HG02885 (cell line): ENCODE data around the gene ETS1.

Source experiments
- ATAC-seq: cut with Tn5 transposase; IDR thresholded peaks from one replicate; pipeline ENCODE4 v1.9.1; 2021; ENCODE audit warnings: mild to moderate bottlenecking; ENCODE audit not compliant: unreplicated experiment, poor library complexity

The ETS1 gene

DNA sequence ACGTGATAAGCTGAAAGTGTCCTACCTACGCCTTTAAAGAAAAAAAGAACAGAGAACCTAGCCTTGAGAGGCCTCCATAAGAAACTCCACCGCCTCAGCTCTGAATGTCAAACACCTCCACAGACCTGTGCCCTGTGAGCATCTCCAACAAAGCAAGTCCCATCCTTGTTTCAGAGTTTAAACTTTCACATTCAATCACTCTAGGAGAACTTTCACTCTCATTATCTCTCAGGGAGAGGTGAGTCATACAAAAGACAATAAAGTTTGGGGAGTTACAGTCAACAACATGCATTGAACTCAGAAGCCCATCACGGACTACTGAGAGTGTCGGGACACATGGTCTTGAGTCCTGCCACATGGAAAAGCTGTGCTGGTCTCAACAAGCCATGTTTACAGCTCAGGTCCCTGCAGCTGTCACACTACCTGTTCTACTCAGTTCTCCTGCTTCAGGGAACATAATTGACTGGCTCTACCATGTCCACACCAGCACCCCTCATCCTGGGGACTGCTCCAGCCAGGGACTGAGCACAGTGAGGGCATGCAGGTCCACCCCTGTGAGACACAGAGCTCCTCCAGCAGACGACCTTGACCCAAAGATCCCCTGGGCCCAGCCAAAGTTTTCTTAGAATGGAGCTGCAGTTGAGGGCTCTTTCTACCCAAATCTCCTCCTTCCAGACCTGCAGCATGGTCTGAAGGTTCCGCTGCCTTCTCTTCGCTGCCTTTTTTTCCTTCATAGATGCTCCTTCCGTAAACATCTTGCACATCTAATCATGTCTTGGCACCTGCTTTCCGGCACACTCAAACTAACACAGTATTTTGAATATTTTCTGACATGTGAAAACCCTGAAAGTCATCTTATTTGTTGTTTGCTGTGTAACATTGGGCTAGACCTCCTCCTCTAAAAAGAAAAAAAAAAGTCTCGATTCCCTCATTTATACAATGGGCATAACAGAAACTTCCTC is 114.9 kb downstream of the ETS1 start:
- peak; percentile 62 for ATAC-seq

DNA sequence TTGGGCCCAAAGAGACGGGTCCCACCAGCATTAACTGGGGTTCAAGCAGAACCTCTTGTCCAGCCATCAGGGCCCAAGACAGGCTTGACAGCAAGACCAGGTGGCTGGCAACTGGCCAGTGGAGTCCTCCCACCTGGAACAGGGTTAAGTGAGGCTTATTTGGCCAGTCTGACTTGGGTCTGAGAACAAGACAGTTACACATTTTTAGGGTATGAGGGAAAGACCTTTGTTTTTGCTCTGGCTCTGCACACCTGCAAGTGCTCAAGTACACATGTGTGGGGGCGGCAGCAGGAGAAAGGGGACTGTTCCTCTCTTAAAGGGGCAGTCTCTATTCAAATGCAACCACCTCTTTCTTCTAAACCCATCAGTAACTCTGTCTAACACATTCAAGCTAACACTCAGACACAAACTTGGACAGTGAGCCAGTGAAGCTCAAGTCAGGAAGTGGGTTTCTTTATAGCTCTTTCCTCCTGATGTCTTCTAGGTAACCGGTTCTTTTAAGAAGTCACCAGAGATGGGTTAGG is 116.2 kb downstream of the ETS1 start:
- ATAC-seq, result peak; percentile 54

DNA sequence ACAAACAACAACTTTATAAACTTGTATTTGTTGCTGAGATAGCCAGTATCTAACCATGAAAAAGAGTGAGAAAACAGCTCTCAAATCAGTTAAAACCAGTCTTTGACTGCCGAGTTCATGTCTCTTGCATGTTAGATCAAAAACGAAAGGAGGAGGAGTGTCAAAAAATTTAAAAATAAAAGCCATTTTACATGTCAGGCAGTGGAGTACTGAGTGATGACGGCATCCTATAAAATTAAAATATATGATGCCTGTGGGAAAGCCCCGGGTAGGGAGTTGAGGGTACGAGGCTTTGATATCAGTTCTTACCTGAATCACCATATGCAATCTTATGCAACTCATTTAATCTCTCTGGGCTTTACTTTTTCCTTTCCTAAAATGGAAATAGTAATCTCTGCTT is 117.3 kb downstream of the ETS1 start:
- no peak for ATAC-seq

DNA sequence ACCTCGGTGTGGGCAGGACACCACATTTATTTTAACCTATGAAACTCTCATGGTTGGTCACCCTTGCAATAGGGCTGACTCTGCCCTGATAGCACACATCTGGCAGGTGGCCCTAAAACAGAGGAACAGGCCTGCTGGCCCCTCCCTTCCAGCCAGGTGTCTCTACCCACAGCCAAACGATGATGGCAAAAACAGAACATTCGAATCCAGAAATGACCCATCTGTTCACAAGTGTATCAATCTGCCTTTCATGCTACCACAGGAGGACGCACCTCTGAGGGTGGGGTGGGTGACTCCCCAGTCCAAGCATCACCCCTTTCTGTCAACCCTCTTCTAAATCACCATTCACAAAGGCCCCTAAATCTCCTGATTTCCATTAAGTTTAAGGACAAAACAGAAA is 118.1 kb downstream of the ETS1 start:
- ATAC-seq, result peak; percentile 53

DNA sequence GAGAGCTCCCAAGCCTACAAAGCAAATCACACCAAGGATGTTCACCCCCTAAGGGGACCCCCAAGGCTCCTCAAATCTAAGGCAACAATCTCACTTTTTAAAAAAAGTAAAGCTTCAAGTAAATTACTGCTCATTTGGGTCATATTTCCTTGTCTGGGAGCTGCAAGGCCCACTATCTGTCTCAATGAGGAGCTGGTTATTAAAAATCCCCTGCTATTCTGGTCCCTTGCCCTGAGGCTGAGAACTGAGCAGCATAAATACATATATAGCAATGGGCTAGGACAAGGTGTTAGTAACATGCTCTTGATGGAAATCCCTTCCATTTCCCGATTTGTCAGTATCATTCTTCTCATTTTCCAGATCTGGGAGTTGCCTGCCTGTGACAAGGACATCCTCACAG is 119.2 kb downstream of the ETS1 start:
- no peak for ATAC-seq

DNA sequence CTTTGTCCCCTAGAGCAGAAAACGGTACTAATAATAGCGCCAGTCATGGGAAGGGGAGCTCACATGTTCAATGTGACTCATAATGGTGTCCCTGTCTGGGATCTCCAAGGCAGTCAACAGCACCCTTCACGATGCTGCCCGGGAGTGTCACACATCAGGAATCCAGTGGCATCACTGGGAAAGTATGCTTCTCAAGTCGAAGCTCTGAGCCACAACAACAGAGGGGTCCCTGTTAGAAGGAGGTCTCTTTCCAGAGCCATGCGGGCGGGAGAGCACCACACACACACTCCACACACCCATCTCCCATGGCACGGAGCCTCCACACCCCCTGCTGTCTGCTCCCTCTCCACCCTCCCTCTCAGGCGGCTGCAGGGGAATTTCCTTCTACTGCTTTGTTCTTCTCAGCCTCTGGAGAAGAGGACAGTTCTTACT is 119.7 kb downstream of the ETS1 start:
- ATAC-seq, result no peak

DNA sequence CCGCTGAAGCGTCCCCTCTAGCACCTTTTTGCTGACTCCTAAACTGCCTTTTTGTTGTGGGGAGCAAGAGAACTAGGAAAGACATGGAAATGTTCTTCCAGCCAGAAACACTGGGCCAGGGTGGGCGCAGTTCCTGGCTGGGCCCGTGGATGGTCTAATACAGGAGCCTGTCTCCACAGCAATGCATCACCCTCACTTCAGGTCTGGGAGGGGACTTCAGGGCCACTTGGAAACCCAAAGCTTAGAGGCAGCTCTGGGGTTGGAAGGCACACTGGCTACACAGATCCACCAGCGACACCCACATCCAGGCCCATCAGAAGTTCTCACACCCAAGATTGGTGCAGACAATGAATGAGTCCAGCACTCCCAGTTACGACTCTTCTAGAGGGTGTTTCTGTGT is 120.3 kb downstream of the ETS1 start:
- ATAC-seq, result no peak

DNA sequence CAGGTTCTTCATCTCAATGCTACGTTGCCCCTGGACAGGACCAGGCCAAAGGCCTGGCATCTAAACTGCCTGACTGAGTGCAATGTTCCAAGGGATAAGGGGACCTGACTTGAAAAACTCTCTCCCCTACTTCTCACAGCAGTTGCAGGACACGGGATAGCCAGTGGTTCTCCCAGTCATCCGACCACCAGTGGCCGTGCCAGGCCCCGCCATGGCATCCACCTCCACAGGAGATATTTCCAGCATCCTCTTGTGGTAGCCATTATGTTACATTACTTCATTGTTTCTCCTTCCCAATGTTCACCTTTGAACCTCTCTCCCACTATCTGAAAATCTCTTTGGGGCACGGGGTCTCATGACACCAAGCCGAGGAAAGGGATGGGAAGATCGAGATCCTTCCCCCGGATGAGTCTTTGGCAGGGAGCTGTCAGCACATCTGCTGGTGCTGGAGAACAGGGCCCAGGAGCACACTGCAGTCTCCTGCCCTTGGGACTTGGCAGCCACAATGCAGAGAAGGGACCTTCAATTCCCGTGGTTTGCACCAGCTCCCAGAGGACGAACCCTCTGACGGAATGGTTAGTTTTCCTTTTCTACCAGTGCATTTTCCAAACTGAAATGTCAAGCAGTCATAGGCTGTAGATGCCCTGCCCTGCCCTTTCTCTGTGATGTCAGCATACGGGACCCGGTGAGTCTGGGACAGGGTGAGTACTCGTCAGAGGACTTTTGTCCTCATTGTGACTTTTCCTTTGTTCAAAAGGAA is 121.2 kb downstream of the ETS1 start:
- ATAC-seq, result no peak

DNA sequence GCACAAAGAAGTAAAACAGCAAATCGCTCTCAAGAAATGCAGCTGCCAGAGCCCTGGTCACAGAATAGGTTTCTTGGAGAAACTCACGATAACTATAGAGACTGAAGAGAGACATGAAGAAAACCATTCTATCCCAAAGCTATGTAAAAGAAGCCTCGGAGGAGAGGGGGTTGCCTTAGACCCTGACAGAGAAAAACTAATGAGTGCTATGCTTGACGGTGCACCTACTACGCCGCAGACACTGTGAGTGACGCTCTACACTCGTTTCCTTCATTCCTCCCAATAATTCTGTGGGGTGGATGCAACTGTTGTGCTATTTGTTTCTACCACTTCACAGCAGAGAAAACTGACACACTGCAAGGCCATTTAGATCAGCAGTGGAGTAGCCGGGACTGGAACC is 121.8 kb downstream of the ETS1 start:
- ATAC-seq, result no peak

DNA sequence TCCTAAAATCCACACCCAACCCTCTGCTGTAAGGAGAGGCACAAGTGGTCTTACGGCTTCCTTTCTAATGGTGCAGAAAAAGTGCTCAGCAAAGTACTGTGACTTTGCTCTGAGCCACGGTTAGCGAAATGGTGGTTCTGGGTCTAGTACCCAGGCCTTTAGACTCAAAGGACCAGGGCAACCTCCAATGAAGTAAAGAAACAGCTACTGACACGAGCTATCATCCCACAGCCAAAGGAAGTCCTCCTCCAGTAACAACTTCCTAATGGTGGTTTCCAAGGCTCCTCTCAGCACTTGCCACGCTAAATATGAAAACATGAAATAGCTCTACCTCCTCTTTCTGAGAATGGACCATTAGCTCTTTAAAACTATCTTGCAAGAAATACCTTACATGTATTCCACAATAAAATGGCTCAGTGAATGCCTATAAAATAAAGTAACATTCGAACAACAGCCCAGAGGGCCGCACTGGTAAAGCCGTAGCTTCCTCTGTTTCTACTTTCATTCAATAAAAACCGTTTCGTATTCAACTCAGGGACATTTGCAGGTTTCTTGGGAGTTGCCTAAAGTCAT is 122.4 kb downstream of the ETS1 start:
- no peak for ATAC-seq

DNA sequence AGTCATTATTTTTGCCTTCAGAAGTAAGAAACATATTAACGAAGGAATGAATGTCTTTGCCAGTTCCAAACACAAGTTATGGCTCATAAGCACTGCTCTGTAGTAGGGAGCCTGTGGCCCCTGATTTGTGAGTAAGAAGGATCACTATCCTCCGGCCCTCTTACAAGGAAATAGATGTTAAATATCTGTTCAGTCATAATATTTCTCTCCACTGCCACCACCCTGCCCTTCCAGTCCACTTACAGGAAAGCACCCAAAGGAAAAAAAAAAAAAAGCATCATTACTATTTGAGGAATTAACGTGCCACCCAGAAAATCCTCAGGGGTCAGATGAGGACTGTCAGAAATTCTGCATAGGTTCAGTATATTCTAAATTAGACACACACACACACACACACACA is 123.4 kb downstream of the ETS1 start:
- ATAC-seq, result no peak

DNA sequence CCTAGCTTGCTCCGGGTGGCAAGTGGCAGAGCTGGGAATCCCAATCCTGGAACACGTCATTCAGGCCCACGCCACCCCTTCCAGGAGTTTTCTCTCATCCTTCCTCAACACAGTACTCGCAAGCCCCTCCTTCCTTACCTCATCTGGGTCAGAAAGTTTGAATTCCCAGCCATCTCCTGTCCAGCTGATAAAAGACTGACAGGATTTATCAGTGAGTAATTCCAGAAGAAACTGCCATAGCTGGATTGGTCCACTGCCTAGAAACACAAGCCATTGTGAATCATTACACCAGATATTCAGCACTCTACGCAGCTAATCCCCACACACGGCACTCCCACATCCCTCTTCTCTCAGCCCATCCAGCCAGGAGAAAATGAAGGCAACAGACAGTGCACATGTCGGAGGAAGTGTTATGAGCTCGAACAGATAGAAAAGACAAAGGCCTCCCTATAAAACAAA is 124.0 kb downstream of the ETS1 start:
- ATAC-seq, result no peak

DNA sequence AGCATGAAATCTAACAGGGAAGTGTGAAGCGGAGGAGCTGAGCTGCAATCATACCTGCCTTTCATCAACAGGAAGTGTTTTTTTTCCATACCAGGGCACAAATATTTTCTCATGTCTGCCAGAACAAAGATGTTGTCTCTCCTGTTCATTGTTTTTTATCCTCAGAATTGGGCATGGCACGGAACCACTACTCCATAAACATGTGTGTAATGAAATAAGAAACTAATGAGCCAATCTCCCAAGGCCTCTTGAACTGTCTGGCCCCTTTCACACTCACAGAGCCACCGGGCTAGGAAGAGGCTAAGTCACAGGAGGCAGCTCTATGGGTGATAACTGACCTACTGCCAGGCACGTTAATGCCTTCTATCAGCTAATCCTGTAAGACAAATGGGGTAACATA is 124.4 kb downstream of the ETS1 start:
- ATAC-seq, result no peak

DNA sequence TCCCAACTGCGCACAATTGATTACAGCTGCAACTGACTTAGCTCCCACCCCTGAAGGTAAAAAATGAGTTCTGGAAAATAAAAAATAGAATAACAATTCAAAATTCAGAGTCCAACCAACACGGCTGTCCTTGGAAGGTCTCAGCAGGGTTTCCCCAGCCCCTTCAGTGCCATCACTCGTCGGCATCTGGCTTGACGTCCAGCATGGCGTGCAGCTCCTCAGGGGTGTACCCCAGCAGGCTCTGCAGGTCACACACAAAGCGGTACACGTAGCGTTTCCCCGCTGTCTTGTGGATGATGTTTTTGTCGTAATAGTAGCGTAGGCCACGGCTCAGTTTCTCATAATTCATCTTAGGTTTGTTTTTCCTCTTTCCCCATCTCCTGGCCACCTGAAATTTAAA is 125.2 kb downstream of the ETS1 start:
- ATAC-seq, result no peak

DNA sequence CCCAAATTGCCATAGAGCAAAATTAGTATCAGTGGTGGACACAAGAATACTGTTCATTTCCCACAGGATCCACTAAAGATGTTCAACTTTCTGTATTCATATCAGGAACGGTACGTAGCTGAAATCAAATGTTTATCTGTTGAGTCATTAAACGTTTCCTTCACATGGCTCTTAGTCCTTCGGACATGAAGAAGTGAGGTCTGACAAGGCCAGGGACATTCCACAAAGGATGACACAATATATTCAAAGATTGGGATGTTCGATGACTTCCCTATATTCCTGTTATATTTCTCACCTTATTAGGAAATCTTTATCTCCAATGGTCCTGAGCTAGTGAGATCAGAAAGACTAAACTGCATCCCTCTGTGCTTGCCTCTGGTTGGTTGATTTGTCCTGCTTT is 129.0 kb downstream of the ETS1 start:
- no peak for ATAC-seq

DNA sequence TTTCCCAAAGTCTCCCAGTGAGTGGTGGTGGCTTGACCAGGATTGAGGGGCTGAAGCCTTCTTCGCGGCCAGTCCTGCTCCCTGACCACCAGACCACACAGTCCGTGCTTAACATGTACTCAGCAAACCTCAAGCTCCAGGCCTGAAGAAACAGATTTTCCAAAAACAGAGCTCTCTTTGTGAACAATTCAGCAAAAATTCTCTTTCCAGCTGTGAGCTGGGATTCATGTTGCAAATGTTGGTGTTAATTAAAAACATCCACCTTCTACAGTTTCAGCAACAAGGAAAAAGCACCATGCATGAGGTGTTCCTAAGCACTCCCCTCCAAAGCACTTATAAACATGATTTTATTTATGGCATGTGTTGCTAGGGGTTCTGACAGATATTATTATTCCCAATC is 129.5 kb downstream of the ETS1 start:
- ATAC-seq, result no peak

DNA sequence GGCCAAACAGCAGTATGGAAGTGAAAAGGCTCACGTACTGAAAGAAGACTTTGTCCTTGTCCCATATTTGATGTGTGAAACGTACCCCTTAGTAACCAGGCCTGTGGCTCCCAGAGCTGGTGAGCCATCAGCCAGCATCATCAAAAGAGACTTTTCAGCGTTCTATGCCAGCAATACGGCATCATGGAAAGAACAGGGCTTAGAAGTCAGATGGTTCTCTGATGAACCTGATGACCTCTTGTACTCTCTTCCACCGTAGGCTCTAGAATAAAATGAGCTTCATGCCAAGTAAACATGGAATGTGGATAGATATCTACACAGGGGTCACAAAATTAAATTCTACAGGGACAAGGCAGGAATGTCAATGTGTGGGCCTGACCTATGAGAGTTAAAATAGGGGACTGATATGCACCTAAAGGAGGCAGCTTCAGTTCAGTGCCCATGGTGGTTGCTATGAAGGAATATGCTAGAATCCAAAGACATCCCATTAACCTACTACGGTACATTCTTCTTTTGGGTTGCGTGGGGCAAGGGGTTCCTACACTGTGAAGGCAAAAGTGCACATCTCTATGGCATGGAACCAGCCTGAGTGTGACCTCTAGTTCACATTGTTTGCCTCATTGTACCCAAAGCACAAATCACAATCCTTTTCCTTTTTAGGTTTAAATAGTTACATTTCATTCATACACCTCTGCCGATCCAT is 130.6 kb downstream of the ETS1 start:
- no peak for ATAC-seq

DNA sequence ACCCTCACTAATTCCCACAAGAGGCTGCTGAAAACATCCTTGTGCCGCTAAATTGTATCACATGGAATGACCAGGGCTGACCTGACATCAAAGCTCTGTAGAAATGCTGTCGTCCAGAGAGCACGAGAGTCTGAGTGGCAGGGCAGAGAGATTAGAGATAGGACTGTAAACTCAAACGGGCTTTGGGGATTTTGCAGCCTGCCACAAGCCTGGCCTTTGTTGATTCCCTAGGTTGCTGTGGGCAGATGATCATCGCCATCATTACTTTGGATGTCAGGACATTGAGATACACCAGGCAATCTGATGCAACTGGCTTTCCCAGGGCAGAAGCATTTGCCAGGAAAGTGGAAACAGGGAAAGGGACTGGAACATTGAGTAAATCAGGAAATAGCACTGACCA is 131.6 kb downstream of the ETS1 start:
- ATAC-seq, result no peak

DNA sequence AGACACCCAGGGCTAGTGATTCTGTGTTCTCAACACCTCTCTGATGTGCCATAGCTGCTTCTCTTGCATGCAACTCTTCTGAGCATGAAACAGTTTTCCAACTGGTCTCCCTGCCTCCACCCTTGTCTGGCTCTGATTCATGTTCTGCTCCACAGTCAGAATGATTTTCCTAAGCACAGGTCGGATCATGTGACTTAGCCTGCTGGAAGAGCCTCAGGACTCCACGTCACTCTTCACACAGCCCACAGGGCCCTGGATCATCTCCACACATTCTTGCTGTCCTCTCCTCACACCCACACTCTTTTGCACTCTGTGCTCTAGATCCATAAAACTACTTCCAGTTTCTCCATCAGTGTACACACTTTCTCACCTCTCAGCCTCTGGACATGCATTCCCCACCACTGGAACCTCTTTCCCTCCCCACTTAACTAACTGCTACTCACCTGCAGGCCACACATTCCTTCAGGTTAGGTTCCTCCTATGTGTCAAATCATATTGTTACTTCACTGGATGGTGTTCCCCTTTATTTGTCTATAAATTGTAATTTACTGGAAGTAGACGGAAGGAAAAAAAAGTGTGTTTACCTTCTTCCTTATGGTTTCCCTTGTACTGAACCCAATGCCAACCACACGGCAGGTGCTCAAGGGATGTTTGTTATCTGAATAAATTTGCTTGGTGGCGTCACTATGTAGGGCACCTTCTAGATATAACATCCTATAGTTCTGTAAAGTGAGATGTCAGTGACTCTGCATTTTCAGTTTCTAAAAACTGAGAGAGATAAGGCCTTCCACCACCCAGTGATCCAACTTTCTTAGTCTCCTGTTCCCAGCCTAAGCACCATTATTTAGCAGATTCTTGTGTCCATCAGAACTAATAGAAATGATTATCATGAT is 133.7 kb downstream of the ETS1 start:
- no peak for ATAC-seq
